Activated B cell treated with CpG ODN at 0.5 μM for 24 hours (primary cell): ENCODE data around the gene IRS2. TPM values are rescaled to one million over a fixed set of nuclear protein-coding genes. Genes with fewer than 3 reads are reported as not detected.

ENCODE experiments used
- ATAC-seq: fragments of 200-7000 bp; cut with Tn5 transposase; one replicate; pipeline ENCODE4 v1.10.0; 2021; ENCODE audit warnings: low read depth, mild to moderate bottlenecking, moderate library complexity
- CTCF ChIA-PET: fragments of 350-600 bp; sonication (Branson Sonifier 250); formaldehyde crosslinking; loops from one replicate; lab custom pipeline; 2021; ENCODE audit warnings: antibody characterized with exemption; lab: Charles Lee
- POLR2A ChIA-PET: fragments of 350-600 bp; sonication (Branson Sonifier 250); formaldehyde crosslinking; loops from one replicate; lab custom pipeline; 2021; ENCODE audit warnings: antibody characterized with exemption; lab: Charles Lee
- DNase-seq: peaks from one replicate; pipeline ENCODE4 v3.0.0; 2022
- H3K27ac Mint-ChIP-seq: one replicate; pipeline ENCODE4 v1.8.0; 2020; ENCODE audit warnings: mixed read lengths
- H3K27me3 Mint-ChIP-seq: one replicate; pipeline ENCODE4 v1.8.0; 2021; ENCODE audit warnings: mixed read lengths
- H3K36me3 Mint-ChIP-seq: one replicate; pipeline ENCODE4 v1.8.0; 2021; ENCODE audit warnings: low read depth, mixed read lengths
- H3K4me1 Mint-ChIP-seq: one replicate; pipeline ENCODE4 v1.8.0; 2021; ENCODE audit warnings: mixed read lengths
- H3K4me3 Mint-ChIP-seq: one replicate; pipeline ENCODE4 v1.8.0; 2020; ENCODE audit warnings: mild to moderate bottlenecking, mixed read lengths
- H3K9me3 Mint-ChIP-seq: one replicate; pipeline ENCODE4 v1.8.0; 2020; ENCODE audit warnings: mixed read lengths
- intact Hi-C: fragments of 100-400 bp; cut with micrococcal nuclease; formaldehyde crosslinking; loops from one replicate; pipeline ENCODE4 v1.15.1; 2024
- total RNA-seq: library from RNA; stranded (reverse); gene quantifications from 2 replicates; pipeline ENCODE4 v1.2.3, GENCODE V29; 2022
- TF ChIP-seq, protein P1 (sequence below): fragments of 200-600 bp; IDR thresholded peaks from one replicate; pipeline ENCODE4 v1.8.0; 2022; ENCODE audit warnings: antibody characterized with exemption, mild to moderate bottlenecking

IRS2 gene
- total RNA-seq, 1 donor from 2014 or later = 4.2 TPM

DNA sequence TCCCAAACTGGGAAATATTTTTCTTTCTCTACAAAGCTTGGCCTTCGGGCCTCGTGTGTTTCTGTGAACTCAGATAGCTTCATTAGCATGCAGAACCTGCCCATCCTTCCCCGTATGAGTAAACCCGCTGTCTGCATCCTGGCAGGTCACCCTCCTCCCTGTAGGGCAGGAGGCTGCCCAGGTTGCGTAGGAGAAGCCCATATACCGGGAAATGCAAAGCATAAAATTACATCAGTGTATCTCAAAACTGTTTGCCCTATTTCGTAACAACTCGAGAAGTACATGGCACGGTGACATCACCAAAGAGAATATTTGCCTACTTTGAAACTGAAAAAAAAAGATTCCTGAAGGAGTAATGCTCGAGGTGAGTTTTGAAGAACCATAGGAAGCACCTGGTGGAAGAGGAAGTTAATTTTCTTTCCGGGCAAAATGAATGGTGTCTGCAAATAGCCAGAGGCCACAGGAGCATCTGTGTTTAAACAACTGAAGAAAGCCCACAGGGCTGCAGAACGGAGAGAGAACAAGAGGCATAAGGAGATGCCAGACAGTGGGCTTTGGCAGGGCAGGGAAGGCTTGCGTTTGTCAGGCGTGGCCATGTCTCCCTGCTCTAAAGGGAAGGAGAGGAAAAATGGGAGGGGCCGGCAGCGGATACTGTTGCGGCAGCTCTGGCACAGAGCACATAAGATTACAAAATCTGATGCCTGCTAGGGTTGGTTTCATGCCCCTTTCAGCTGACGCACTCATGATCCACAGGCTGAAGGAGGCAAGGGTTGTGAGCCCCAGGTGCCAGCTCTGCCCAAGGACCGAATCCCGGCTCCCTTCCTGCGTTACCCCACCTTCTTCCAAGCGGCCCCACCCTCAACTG, 81.4 kb downstream of the IRS2 start:
- peaks cover 16% of the 10 kb centered on the region for H3K4me1 Mint-ChIP-seq
- ChIA-PET POLR2A (no interaction called here), CTCF (no interaction called here)
- no peak overlapping the region for H3K27ac Mint-ChIP-seq
- intact Hi-C loops = no loop called here
- ATAC-seq (no peak), DNase-seq (no peak)
- no peaks in the 10 kb centered on the region for H3K9me3 Mint-ChIP-seq
- no peaks in the 10 kb centered on the region for H3K36me3 Mint-ChIP-seq
- TF ChIP-seq, protein P1, sequence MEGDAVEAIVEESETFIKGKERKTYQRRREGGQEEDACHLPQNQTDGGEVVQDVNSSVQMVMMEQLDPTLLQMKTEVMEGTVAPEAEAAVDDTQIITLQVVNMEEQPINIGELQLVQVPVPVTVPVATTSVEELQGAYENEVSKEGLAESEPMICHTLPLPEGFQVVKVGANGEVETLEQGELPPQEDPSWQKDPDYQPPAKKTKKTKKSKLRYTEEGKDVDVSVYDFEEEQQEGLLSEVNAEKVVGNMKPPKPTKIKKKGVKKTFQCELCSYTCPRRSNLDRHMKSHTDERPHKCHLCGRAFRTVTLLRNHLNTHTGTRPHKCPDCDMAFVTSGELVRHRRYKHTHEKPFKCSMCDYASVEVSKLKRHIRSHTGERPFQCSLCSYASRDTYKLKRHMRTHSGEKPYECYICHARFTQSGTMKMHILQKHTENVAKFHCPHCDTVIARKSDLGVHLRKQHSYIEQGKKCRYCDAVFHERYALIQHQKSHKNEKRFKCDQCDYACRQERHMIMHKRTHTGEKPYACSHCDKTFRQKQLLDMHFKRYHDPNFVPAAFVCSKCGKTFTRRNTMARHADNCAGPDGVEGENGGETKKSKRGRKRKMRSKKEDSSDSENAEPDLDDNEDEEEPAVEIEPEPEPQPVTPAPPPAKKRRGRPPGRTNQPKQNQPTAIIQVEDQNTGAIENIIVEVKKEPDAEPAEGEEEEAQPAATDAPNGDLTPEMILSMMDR = no peak
- no peak overlapping the region for H3K4me3 Mint-ChIP-seq
- H3K27me3 Mint-ChIP-seq = peaks cover 39% of the 10 kb centered on the region

DNA sequence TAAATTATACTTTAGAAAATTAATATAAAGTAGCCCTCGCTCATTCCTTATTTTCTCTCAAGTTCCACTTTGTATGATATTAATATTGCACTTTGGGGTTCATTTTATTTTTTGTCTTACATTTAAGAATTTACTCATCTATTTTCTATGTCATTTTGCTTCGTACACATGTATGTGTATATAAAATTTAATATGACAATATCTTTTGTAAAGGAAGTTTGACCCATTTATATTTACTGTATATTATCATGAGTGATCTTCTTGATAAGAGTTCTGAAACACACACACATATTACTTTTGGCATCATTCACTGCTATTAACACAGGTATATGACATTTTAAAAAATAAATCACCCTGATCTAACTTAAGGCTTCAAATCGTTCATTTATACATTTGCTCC, 83.1 kb downstream of the IRS2 start:
- ChIA-PET CTCF (no interaction called here), POLR2A (no interaction called here)
- DNase-seq (no peak), ATAC-seq (no peak)
- intact Hi-C loops = no loop called here
- TF ChIP-seq, protein P1 = no peak
- Mint-ChIP-seq H3K36me3 (no peaks in the 10 kb centered on the region), H3K27me3 (peaks cover 38% of the 10 kb centered on the region), H3K27ac (no peak overlapping the region), H3K4me1 (peaks cover 16% of the 10 kb centered on the region), H3K4me3 (no peak overlapping the region), H3K9me3 (no peaks in the 10 kb centered on the region)
